HG03060 (cell line): ENCODE measurements around the gene IQSEC1.

Source experiments
- ATAC-seq: cut with Tn5 transposase; IDR thresholded peaks from one replicate; pipeline ENCODE4 v1.9.1; 2021; ENCODE audit warnings: low read depth, moderate number of reproducible peaks; ENCODE audit not compliant: unreplicated experiment

IQSEC1 gene

DNA sequence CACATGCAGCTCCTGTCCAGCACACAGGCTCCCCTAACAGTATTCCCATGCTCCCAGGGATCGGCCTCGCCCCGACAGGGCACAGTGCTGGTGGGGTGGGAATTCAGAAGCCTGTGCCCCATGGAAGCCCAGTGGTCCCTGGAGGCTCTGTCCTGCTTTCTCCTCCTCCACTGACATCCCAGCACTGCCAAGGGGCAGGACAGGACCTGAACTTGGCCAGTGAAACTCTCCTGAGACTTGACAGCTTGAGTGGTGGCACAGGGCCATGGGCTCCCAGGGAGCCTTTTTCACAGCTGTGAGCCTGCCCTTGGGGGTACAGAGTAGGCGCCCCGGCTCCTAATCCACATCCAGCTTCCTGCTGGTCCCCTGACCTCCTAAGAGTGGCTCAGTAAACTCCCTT lies 38.4 kb downstream of the IQSEC1 start:
- no peak for ATAC-seq

DNA sequence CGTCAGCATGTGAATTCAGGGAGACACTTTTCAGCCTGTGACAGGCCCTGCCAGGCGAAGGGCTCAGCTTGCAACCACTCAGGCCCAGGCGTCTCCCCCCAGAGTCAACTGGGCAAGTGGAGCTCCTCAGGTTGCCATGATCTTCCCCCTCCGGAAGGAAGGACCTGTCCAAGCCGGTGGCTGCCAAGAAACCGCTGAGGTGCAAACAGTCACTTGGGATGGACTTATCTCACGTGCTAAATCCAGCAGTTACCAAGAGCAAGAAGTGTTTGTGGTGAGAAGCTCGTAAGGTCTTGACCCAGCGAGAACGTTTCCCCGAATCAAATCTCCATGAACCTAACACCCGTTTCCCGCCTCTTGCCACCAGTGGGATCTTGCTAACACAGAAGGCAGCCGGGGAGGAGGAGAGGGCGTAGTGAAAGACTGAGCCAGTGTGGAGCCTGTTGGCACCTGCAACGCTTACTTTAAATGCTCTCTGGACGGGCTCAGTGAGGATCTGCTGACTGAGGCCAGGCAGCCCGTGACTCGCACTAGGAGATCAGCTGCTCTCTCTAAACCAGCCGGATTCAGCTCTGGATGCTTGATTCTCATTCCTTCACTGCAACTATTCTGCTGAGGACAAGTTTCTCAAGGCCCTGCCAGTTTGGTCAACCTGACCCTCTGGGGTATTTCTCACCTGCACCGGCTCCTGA lies 39.0 kb downstream of the IQSEC1 start:
- ATAC-seq: no peak

- ATAC-seq: no peak
Measured at GRCh38 chr3:13032206-13032605, 41.0 kb downstream of the IQSEC1 start.

DNA sequence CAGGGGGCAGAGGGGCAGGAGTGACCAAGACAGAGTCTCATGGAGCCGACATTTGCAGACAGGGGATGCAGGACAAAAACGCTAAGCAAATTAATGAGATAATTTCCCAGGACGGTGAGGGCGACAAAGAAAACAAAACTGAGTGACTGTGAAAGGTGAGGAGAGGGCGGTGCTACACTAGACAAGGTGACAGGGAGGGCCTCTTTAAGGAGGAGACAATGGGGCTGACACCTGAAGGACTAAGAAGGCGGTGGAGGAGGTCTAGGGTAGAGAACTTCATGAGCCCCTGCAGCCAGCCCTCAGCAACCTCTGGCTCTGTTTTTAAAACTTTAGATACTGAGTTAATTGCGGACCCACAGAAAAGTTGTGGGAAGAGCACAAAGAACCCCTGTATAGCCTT lies 41.6 kb downstream of the IQSEC1 start:
- ATAC-seq: no peak

- ATAC-seq: no peak
Measured at GRCh38 chr3:13030684-13031083, 42.5 kb downstream of the IQSEC1 start.

- ATAC-seq: no peak
Measured at GRCh38 chr3:13028010-13028821, 45.0 kb downstream of the IQSEC1 start.

- ATAC-seq: no peak
Measured at GRCh38 chr3:13027154-13027553, 46.1 kb downstream of the IQSEC1 start.

GRCh38 chr3:13026534-13026933 lies 46.7 kb downstream of the IQSEC1 start:
- ATAC-seq: no peak

- ATAC-seq: no peak
Measured at GRCh38 chr3:13025778-13026518, 47.3 kb downstream of the IQSEC1 start.

DNA sequence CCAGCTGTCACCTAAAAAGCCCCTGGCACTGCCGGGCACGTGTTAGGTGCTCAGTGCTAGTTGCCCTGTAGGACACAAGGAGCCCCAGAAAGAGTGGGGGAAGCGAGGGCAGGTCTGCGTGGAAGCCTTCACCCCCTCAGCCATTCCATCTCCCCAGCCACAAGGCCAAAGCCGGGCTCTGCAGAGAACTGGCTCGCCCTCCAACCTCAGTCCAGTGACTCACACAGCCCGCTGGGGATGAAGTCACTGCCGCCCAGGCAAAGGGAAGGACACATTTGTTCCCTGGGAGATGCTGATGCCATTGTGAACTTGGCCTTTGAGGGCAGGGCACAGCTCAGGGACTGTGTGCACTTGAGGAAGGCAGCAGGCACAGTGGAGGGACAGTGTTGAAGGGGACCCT lies 48.1 kb downstream of the IQSEC1 start:
- ATAC-seq: no peak

DNA sequence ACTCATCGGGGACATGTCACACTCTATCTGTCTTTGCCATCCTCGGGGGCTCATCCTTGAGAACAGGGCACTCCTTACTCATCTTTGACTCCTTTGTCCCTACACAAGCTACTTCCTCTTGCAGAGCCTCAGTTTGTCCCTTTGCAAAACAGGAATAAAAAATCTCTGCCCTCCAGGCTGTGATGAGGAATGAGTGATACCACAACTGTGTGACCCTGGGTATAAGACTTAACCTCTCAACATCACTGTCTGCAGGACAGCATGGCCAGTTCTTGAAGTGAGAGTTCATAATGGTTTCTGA lies 48.5 kb downstream of the IQSEC1 start:
- ATAC-seq: no peak

GRCh38 chr3:13023971-13024764 lies 49.1 kb downstream of the IQSEC1 start:
- ATAC-seq: no peak

DNA sequence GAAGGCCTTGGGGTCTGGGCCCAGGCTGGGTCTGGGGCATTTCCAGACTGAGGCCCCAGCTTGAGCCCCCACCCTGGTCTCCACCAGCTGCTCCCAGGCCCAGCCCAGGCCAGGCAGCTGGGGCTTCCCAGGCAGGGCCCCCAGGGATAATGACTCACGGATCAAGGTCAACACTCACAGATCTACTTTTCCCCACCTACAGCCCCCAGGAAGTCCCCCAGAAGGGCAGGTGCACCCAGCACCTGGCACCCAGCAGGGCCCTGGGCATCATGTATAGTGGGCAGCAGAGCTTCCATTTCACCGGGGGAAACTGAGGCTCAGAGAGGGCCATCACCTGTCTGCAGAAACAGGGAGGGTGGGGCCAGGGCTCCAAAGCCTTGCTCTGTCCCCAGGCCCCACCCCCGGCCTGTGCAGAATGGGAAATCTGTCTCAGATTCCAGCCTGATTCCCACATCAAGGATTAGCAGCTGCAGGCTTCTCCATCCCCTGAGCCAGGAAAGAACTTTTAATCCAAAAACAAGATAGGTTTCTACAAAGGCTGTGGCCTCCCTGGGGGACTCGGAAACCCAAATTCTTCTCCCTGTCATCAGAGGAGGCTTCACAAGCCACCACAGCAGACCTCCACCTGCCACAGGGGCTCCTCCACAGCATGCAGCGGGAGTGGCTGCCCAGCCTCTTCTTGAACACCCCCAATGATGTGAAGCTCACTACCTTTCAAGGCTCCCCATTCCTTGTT lies 49.8 kb downstream of the IQSEC1 start:
- ATAC-seq: no peak

DNA sequence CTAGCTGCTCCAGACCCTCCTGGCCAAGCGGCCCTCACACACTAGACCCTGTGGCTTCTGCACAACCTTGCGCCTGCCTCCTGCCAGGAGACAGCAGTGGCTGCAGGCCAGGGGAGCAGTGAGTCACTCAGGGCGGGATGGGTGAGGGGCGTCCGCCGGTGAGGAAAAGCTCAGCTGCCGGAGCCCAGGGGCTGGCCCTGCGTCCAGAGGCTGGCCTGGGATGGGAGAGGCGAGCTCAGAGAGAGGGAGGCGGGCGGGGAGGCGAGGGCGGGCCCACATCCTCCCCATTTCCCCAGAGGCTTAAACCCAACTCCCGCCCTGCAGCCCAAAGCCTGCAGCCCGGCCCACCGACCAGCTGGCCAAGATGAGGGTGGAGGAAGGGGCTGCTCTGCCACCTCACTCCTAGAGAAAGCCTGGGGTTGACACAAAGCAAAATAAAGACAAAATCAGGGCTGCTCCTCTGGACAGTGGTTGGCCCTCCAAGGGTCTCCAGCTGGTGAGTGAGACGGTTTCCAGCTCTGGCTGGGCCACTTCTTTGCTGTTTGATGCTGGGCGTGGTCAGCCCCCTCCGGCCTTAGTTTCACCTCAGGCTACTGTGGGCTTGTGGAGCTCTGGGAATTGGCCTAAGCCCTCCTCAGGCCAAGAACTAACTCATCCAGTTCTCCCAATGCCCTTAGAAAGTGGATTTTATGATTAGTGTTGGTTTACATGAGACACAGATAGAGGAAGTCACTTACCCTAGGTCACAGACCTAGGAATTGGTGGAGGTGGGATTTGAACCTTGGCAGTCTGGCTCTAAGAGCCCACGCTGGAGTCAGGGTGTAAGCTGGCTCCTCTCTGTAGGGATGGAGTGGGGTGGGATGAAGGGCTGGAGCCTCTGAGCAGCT lies 50.6 kb downstream of the IQSEC1 start:
- no peak for ATAC-seq

- ATAC-seq: no peak
Measured at GRCh38 chr3:13021141-13022114, 51.8 kb downstream of the IQSEC1 start.

- ATAC-seq: no peak
Measured at GRCh38 chr3:13020159-13020750, 53.0 kb downstream of the IQSEC1 start.

- ATAC-seq: no peak
Measured at GRCh38 chr3:13019243-13020095, 53.8 kb downstream of the IQSEC1 start.
